A549 (cell line): ENCODE measurements around the gene GRHL1. TPM values are rescaled to one million over a fixed set of nuclear protein-coding genes. Genes with fewer than 3 reads are reported as not detected.

Experiments
- ATAC-seq, 2 experiments: fragments of 200-7000 bp in 1 of 2; fragments of >200 bp in 1 of 2; cut with Nextera tagmentation in 1 of 2; cut with Tn5 transposase in 1 of 2; 3 replicates each; pipeline versions ENCODE4 v1.8.0 to v1.9.1; 2018 to 2020; ENCODE audit warnings: mild to moderate bottlenecking in 1 of 2, moderate library complexity in 1 of 2
- CTCF ChIA-PET: fragments of 300-600 bp; sonication (Branson Sonifier 250); formaldehyde crosslinking; extraction: SDS; loops from one replicate; lab custom pipeline; 2021; ENCODE audit warnings: antibody characterized with exemption, inconsistent platforms; lab: Yijun Ruan, JAX
- POLR2A ChIA-PET: fragments of 350-600 bp; formaldehyde crosslinking; extraction: SDS; loops from one replicate; lab custom pipeline; 2021; ENCODE audit warnings: antibody characterized with exemption, inconsistent platforms; lab: Yijun Ruan, JAX
- DNase-seq, 2 experiments: peaks; one replicate each; pipeline versions ENCODE4 v3.0.0 to v3.0.0-alpha.2; 2011 to 2016; ENCODE audit warnings: low read depth in 1 of 2, low spot score in 1 of 2
- FAIRE-seq: peaks from 2 replicates; lab custom pipeline; 2011; peaks lifted over from hg19 to GRCh38; lab: Jason Lieb, UNC
- H3K27ac ChIP-seq, 2 experiments: fragments of >200 bp; sonication (Bioruptor Twin); formaldehyde crosslinking; 3 replicates each; pipeline ENCODE4 v1.5.1; 2016 to 2017
- H3K4me1 ChIP-seq: fragments of >200 bp; sonication (Bioruptor Twin); formaldehyde crosslinking; 3 replicates; pipeline ENCODE4 v1.6.1; 2016
- H3K4me2 ChIP-seq: fragments of >200 bp; sonication (Bioruptor Twin); formaldehyde crosslinking; 3 replicates; pipeline ENCODE4 v1.6.1; 2016
- H3K4me3 ChIP-seq: fragments of >200 bp; sonication (Bioruptor Twin); formaldehyde crosslinking; 3 replicates; pipeline ENCODE4 v1.5.1; 2016
- H3K9me3 ChIP-seq: fragments of >200 bp; sonication (Bioruptor Twin); formaldehyde crosslinking; 3 replicates; pipeline ENCODE4 v1.6.1; 2016
- BHLHE40 ChIP-seq: IDR thresholded peaks from 2 replicates; pipeline ENCODE4 v1.6.1; 2012; ENCODE audit warnings: low read depth, low read length, inconsistent platforms
- CBX2 ChIP-seq: fragments of 200-600 bp; sonication (generic); IDR thresholded peaks from 2 replicates; pipeline ENCODE4 v1.6.1; 2016; ENCODE audit warnings: low read depth, mild to moderate bottlenecking, borderline replicate concordance
- CHD4 ChIP-seq: fragments of 200-600 bp; sonication (generic); IDR thresholded peaks from 2 replicates; pipeline ENCODE4 v1.6.1; 2016; ENCODE audit warnings: antibody characterized with exemption, mild to moderate bottlenecking, borderline replicate concordance
- FOXS1 ChIP-seq: fragments of 250-450 bp; sonication (Bioruptor Pico); IDR thresholded peaks from 2 replicates; pipeline ENCODE4 v1.5.0; 2020; ENCODE audit warnings: mild to moderate bottlenecking, moderate library complexity
- GATA3 ChIP-seq: IDR thresholded peaks from 2 replicates; pipeline ENCODE4 v1.6.1; 2012; ENCODE audit warnings: borderline replicate concordance
- JUN ChIP-seq, 2 experiments: fragments of >200 bp; sonication (Bioruptor Twin); formaldehyde crosslinking; IDR thresholded peaks; 2 replicates in 1 of 2; 3 replicates in 1 of 2; pipeline ENCODE4 v1.6.1; 2016 to 2017
- JUNB ChIP-seq: fragments of >200 bp; sonication (Bioruptor Twin); formaldehyde crosslinking; IDR thresholded peaks from 2 replicates; pipeline ENCODE4 v1.6.1; 2016
- KDM1A ChIP-seq: fragments of 200-600 bp; sonication (generic); IDR thresholded peaks from 2 replicates; pipeline ENCODE4 v1.6.1; 2016; ENCODE audit warnings: low read depth, mild to moderate bottlenecking
- MAFK ChIP-seq: fragments of 450-650 bp; IDR thresholded peaks from 2 replicates; pipeline ENCODE4 v1.6.1; 2014; ENCODE audit not compliant: partially characterized antibody
- NFE2L2 ChIP-seq: fragments of 150-350 bp; conservative IDR thresholded peaks from 2 replicates; pipeline ENCODE4 v1.6.1; 2014; ENCODE audit warnings: low read length
- NPAS2 ChIP-seq: fragments of 250-450 bp; sonication (Bioruptor Pico); IDR thresholded peaks from 2 replicates; pipeline ENCODE4 v1.8.0; 2022; ENCODE audit warnings: mild to moderate bottlenecking, moderate library complexity, borderline replicate concordance
- RAD21 ChIP-seq, 2 experiments: fragments of >200 bp in 1 of 2; sonication (Bioruptor Twin) in 1 of 2; formaldehyde crosslinking in 1 of 2; IDR thresholded peaks in 1 of 2; conservative IDR thresholded peaks in 1 of 2; 2 replicates in 1 of 2; 3 replicates in 1 of 2; pipeline ENCODE4 v1.6.1; 2012 to 2018; ENCODE audit warnings: inconsistent platforms in 1 of 2
- RFX5 ChIP-seq: fragments of 450-650 bp; IDR thresholded peaks from 2 replicates; pipeline ENCODE4 v1.7.1; 2014; ENCODE audit warnings: antibody characterized with exemption, mild to moderate bottlenecking, moderate library complexity
- RNF2 ChIP-seq: fragments of 200-600 bp; sonication (generic); IDR thresholded peaks from 2 replicates; pipeline ENCODE4 v1.6.1; 2016; ENCODE audit warnings: low read depth, mild to moderate bottlenecking, antibody characterized with exemption, moderate library complexity, borderline replicate concordance
- SREBF2 ChIP-seq: fragments of 450-650 bp; IDR thresholded peaks from 2 replicates; pipeline ENCODE4 v1.6.1; 2014; ENCODE audit warnings: mild to moderate bottlenecking, moderate library complexity
- ZC3H11A ChIP-seq: fragments of 450-650 bp; IDR thresholded peaks from 2 replicates; pipeline ENCODE4 v1.6.1; 2014; ENCODE audit warnings: antibody characterized with exemption, mild to moderate bottlenecking
- ZFP36 ChIP-seq: fragments of 450-650 bp; IDR thresholded peaks from 2 replicates; pipeline ENCODE4 v1.6.1; 2014; ENCODE audit warnings: borderline replicate concordance; ENCODE audit not compliant: partially characterized antibody
- ZNF302 ChIP-seq: fragments of 250-450 bp; sonication (Bioruptor Pico); IDR thresholded peaks from 2 replicates; pipeline ENCODE4 v1.9.0; 2021; ENCODE audit warnings: inconsistent platforms, mild to moderate bottlenecking, moderate library complexity
- WGBS: methylation state at CpG from one replicate; pipeline ENCODE4 v1.1.6; 2017; ENCODE audit errors: missing lambda C conversion rate; 5-methylcytosine and 5-hydroxymethylcytosine counted together
- polyA plus RNA-seq, 4 experiments: library from polyadenylated mRNA; depleted of rRNA in 3 of 4; stranded (reverse); fragments of >200 nt; fragmentation: RNase III in 1 of 4; extraction: RNeasy Plus Mini Kit Qiagen cat#74134 plus additional on column Dnase treatment in 1 of 4; gene quantifications; 2 replicates in 3 of 4; 3 replicates in 1 of 4; pipeline ENCODE4 v1.2.3, GENCODE V29; 2011 to 2017
- TF ChIP-seq, protein P1 (sequence below): fragments of 250-450 bp; sonication (Bioruptor Pico); IDR thresholded peaks from 2 replicates; pipeline ENCODE4 v1.5.0; 2020; ENCODE audit warnings: low read depth, mild to moderate bottlenecking, moderate library complexity
- TF ChIP-seq, protein P2 (sequence below): fragments of >200 bp; sonication (Bioruptor Twin); formaldehyde crosslinking; IDR thresholded peaks from 3 replicates; pipeline ENCODE4 v1.6.1; 2016
- TF ChIP-seq, protein P3 (sequence below): fragments of >200 bp; sonication (Bioruptor Twin); formaldehyde crosslinking; IDR thresholded peaks from 2 replicates; pipeline ENCODE4 v1.6.1; 2016
- TF ChIP-seq, protein P4 (sequence below): IDR thresholded peaks from 2 replicates; pipeline ENCODE4 v1.6.1; 2012; ENCODE audit warnings: low read depth, borderline replicate concordance
- TF ChIP-seq, protein P5 (sequence below): IDR thresholded peaks from 2 replicates; pipeline ENCODE4 v1.6.1; 2012
- TF ChIP-seq, protein P6 (sequence below): fragments of 150-350 bp; IDR thresholded peaks from 2 replicates; pipeline ENCODE4 v1.6.1; 2014; ENCODE audit warnings: low read depth, mild to moderate bottlenecking, low read length

GRHL1 gene
- polyA plus RNA-seq, 2 of the 4 experiments (the other 2 are of a cell fraction) = 0.68 to 1.2 TPM

DNA sequence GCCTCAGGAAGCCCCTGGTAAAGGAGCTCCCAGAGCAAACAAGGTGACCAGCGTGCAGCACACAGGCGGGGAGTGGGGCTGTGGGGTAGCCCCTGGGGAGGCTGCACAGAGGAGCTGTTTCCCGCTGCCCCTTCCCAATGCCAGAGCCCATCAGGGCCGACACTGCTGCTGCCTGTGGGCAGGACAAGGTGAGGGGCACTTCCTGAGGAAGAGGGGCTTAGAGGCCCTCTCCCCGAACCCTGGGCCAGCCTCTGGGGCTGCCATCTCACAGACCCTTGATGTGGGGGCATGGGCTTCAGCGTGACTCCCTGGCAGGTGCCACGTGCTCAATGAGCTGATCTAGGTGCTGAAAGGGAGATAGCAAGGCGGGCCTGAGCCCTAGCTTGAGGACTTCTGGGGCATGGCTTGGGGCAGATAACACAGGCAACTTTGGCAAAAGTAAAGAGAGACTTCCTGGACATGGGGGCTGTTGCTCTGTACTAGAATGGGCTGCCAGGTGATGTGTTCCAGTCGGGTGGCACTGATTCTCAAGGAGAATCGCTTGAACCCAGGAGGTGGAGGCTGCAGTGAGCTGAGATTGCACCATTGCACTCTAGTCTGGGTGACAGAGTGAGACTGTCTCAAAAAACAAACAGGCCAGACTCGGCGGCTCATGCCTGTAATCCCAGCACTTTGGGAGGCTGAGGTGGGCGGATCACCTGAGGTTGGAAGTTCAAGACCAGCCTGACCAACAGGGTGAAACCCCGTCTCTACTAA is 81.9 kb downstream of the GRHL1 start:
- Histone ChIP-seq H3K4me2 (no peak overlapping the region), H3K27ac (no peak overlapping the region), H3K9me3 (no peaks in the 10 kb centered on the region), H3K4me3 (no peak overlapping the region), H3K4me1 (peaks cover 16% of the 10 kb centered on the region)
- ChIA-PET POLR2A (interaction anchor here (0.6 kb wide), 1 partner anchor 475 kb away, joined by 5 read pairs; no protein-coding TSS in a partner anchor), CTCF (interaction anchor here (0.9 to 14.9 kb wide), 6 partner anchors 12 to 606 kb away, joined by 3 to 117 read pairs (median 16); no protein-coding TSS in a partner anchor)
- TF ChIP-seq, protein P1, sequence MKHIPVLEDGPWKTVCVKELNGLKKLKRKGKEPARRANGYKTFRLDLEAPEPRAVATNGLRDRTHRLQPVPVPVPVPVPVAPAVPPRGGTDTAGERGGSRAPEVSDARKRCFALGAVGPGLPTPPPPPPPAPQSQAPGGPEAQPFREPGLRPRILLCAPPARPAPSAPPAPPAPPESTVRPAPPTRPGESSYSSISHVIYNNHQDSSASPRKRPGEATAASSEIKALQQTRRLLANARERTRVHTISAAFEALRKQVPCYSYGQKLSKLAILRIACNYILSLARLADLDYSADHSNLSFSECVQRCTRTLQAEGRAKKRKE (CRISPR knock-in tag) = no peak
- TF ChIP-seq ZNF302 (CRISPR knock-in tag) (no peak), JUNB (no peak), ZC3H11A (no peak), RFX5 (no peak), KDM1A (no peak), CHD4 (no peak), JUN (IDR thresholded peaks at IDR 0.05) (no peak), BHLHE40 (no peak), RNF2 (no peak), FOXS1 (no peak), NPAS2 (CRISPR knock-in tag) (no peak)
- TF ChIP-seq, protein P2, sequence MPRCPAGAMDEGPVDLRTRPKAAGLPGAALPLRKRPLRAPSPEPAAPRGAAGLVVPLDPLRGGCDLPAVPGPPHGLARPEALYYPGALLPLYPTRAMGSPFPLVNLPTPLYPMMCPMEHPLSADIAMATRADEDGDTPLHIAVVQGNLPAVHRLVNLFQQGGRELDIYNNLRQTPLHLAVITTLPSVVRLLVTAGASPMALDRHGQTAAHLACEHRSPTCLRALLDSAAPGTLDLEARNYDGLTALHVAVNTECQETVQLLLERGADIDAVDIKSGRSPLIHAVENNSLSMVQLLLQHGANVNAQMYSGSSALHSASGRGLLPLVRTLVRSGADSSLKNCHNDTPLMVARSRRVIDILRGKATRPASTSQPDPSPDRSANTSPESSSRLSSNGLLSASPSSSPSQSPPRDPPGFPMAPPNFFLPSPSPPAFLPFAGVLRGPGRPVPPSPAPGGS = no peak
- TF ChIP-seq, protein P3, sequence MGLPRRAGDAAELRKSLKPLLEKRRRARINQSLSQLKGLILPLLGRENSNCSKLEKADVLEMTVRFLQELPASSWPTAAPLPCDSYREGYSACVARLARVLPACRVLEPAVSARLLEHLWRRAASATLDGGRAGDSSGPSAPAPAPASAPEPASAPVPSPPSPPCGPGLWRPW = no peak
- TF ChIP-seq, protein P4, sequence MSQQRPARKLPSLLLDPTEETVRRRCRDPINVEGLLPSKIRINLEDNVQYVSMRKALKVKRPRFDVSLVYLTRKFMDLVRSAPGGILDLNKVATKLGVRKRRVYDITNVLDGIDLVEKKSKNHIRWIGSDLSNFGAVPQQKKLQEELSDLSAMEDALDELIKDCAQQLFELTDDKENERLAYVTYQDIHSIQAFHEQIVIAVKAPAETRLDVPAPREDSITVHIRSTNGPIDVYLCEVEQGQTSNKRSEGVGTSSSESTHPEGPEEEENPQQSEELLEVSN = no peak
- FAIRE-seq (no peak), DNase-seq (no peak), ATAC-seq (no peak)
- 85% methylated on average over 14 of the region's 14 CpGs for WGBS

DNA sequence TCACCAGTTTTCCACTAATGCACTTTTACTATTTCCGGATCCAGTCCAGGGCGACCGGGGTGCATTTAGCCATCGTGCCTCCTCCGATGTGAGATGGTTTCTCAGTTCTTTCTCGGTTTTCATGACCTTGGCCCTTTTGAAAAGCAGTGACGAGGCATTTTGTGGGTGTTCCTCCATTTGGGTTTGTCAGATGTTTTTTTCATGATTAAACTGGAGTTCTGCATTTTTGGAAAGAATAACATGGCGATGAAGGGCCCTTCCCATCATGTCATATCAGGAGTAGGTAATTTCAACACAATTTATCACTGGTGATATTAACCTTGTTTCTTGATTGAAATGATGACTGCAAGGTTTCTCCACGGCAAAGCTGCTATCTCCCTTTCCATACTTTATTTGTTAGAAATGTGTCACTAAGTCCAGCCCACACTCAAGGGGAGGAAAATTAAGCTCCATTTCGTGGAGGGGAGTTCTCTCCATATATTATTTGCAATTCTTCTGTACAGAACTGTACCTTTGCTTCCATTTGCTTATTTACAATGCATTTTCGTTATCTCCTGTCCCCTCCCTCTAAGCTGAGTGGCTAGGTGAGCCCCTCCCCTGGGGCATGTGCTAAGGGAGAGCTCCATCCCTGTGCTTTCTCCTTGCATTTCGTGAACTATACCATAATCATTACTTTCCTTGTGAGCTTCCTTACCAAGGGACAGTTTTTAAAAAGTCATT is 83.0 kb downstream of the GRHL1 start:
- ChIA-PET CTCF (interaction anchor here (0.6 to 14.9 kb wide), 14 partner anchors 9 to 405 kb away, joined by 3 to 117 read pairs (median 12); no protein-coding TSS in a partner anchor), POLR2A (interaction anchor here (0.6 kb wide), 1 partner anchor 477 kb away, joined by 5 read pairs; no protein-coding TSS in a partner anchor)
- H3K4me2 ChIP-seq = no peak overlapping the region
- H3K4me1 ChIP-seq = peaks cover 16% of the 10 kb centered on the region
- ATAC-seq (no peak), DNase-seq (no peak), FAIRE-seq (no peak)
- WGBS = 77% methylated on average over 12 of the region's 12 CpGs
- no peak overlapping the region for H3K4me3 ChIP-seq
- H3K27ac ChIP-seq = no peak overlapping the region
- TF ChIP-seq NFE2L2 (peak; percentile 27; the same call in 1 of the 2 replicates), MAFK (peak; percentile 23), SREBF2 (no peak)
- no peaks in the 10 kb centered on the region for H3K9me3 ChIP-seq

DNA sequence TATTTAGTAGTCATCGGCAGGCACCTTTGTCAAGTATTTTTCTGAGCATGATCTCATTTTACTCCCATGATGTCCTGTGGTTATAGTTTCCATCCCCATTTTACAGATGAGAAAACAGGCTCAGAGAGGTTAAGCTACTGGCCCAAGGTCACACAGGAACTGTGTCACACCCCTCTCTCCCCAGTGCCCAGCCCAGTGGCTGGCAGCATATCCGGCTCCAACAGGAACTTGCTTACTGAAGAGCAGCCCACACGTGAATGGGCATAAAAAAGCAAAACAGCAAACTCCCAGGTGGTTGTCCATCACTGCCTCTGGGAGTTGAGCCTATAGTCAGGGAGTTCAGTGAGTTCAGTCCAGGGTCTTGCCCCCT is 83.5 kb downstream of the GRHL1 start:
- Histone ChIP-seq H3K4me2 (no peak overlapping the region), H3K27ac (peak overlapping the region in 1 of 2 experiments; percentile 83; a peak in 1 of 6 replicates), H3K9me3 (no peaks in the 10 kb centered on the region), H3K4me1 (peaks cover 16% of the 10 kb centered on the region), H3K4me3 (no peak overlapping the region)
- DNase-seq (no peak), FAIRE-seq (no peak), ATAC-seq (no peak)
- WGBS = 86% methylated on average over 3 of the region's 3 CpGs
- ChIA-PET CTCF (interaction anchor here (0.6 to 14.9 kb wide), 20 partner anchors 10 to 404 kb away, joined by 3 to 117 read pairs (median 8); partner anchors contain the start of gene TAF1B), POLR2A (no interaction called here)
- peak; percentile 71 for TF ChIP-seq ZFP36
- TF ChIP-seq RFX5 = no peak
- TF ChIP-seq BHLHE40 = no peak
- TF ChIP-seq CBX2 = no peak
- TF ChIP-seq, protein P5, sequence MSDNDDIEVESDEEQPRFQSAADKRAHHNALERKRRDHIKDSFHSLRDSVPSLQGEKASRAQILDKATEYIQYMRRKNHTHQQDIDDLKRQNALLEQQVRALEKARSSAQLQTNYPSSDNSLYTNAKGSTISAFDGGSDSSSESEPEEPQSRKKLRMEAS = no peak
- no peak for TF ChIP-seq SREBF2
- TF ChIP-seq JUNB = no peak
- no peak for TF ChIP-seq RAD21 (conservative IDR thresholded peaks at IDR 0.05 in 1 of 2, IDR thresholded peaks at IDR 0.05 in 1 of 2)
- TF ChIP-seq KDM1A = peak; percentile 72; the same call in 1 of the 2 replicates
- TF ChIP-seq GATA3 = no peak
- TF ChIP-seq, protein P6, sequence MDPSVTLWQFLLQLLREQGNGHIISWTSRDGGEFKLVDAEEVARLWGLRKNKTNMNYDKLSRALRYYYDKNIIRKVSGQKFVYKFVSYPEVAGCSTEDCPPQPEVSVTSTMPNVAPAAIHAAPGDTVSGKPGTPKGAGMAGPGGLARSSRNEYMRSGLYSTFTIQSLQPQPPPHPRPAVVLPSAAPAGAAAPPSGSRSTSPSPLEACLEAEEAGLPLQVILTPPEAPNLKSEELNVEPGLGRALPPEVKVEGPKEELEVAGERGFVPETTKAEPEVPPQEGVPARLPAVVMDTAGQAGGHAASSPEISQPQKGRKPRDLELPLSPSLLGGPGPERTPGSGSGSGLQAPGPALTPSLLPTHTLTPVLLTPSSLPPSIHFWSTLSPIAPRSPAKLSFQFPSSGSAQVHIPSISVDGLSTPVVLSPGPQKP = no peak
